Adrenal gland (tissue), 5 donors: ENCODE data around the gene RBPMS2.

ENCODE experiments used
- CTCF ChIP-seq, 6 experiments: fragments of 450-650 bp in 4 of 6; fragments of 200-600 bp in 2 of 6; sonication (generic) in 1 of 6; IDR thresholded peaks; 1 replicate in 5 of 6; 2 replicates in 1 of 6; pipeline versions ENCODE4 v1.5.1 to v1.8.0; 2016 to 2021; ENCODE audit warnings: antibody characterized with exemption in 6 of 6, mild to moderate bottlenecking in 2 of 6, moderate library complexity in 1 of 6
- POLR2A ChIP-seq, 2 donors: fragments of 450-650 bp; IDR thresholded peaks; one replicate each; pipeline ENCODE4 v1.6.1; 2017; ENCODE audit warnings: antibody characterized with exemption in 2 of 2, mild to moderate bottlenecking in 2 of 2, moderate library complexity in 1 of 2
- donor health status: DM: no; HTN: no; CAD: no.

GRCh38 chr15:64754663-64755426, 20.5 kb downstream of the RBPMS2 start:
- TF ChIP-seq CTCF (IDR thresholded peaks at IDR 0.05) (no peak), POLR2A (IDR thresholded peaks at IDR 0.05) (no peak)
